ENCODE measurements around the gene WDR27.
"Not testable (repeated sequence)": the region's sequence is repeated elsewhere in the genome, so short reads cannot be mapped to it uniquely, and the experiment has no call there.

The WDR27 gene

GRCh38 chr6:169494038-169494437, 207.8 kb downstream of the WDR27 start:
- DNase-seq (ENCODE audit: extremely low read depth in 1 of 2, low read depth in 1 of 2): no peak

DNA sequence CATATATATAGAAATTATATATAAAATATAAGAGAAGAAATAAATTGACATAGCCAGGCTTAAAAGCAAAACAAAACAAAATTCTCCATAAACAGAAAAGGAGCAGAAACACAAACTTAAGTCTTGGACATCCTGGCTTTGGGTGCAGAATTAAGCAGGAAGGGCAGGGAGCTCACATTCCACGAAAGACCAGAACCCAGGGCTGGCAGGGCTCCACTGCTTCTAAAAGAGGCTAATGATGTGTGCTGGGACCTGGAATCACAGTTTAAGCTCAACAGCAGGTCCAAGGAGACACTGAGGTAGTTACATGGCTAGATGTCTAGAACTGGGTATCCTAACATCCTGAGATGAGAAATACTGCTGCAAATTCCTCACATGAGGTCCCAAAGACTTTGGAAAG, 210.3 kb downstream of the WDR27 start:
- no peak for DNase-seq (ENCODE audit: extremely low read depth in 1 of 2, low read depth in 1 of 2)

- no peak for DNase-seq (ENCODE audit: extremely low read depth in 1 of 2, low read depth in 1 of 2)
These were observed 211.0 kb downstream of the WDR27 start for GRCh38 chr6:169490830-169491229.

DNA sequence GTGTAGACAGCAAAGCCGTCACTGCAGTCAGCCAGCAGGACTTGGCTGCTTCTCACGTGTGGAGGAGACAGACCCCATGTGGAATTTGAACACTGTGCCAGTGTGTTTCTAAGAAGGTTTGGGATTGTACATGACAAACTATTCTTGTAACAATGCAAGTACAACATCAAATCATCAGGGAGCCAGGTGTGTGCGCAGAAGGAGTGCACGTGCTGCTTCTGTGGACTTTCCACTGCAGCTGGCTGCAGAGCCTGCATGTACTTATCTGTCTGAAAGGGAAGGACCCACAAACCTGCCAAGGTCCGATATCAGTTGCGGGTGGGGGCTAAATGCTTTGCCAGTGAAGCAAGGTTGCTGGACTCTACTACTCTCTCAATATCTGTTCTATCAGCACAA, 211.6 kb downstream of the WDR27 start:
- DNase-seq (ENCODE audit: extremely low read depth in 1 of 2, low read depth in 1 of 2): no peak

DNA sequence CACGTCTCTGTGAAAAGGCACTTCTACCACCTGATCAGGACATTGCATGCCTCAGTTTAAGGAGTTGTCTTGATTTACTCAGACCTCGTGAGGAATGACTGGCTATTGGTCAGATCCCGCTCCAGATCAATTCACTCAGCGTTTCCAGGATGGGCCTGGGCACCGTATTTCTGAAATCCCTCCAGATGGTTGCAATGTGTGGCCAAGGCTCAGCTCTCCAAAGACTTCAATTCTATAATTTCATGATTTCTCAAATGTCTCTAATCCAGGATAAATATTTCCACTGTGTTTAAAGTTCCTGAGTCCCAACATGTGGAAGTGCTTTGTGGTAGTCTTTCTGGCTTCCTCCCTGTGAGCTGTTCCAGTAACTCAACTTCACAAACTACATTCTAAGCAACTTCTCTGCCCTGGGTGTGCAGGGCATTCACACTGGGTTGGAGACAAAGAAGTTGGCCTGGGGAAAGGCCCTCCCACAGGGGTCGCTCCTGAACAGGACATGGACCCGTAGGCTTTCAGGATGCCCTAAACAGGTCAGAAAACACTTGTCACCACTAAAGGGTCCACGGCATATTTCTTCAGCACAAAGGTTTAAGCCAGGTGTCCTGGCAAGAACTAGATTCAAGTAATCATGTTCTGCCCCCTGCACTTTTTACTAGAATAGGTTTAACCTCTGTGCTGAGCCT, 212.1 kb downstream of the WDR27 start:
- DNase-seq (ENCODE audit: extremely low read depth in 1 of 2, low read depth in 1 of 2): no peak

DNA sequence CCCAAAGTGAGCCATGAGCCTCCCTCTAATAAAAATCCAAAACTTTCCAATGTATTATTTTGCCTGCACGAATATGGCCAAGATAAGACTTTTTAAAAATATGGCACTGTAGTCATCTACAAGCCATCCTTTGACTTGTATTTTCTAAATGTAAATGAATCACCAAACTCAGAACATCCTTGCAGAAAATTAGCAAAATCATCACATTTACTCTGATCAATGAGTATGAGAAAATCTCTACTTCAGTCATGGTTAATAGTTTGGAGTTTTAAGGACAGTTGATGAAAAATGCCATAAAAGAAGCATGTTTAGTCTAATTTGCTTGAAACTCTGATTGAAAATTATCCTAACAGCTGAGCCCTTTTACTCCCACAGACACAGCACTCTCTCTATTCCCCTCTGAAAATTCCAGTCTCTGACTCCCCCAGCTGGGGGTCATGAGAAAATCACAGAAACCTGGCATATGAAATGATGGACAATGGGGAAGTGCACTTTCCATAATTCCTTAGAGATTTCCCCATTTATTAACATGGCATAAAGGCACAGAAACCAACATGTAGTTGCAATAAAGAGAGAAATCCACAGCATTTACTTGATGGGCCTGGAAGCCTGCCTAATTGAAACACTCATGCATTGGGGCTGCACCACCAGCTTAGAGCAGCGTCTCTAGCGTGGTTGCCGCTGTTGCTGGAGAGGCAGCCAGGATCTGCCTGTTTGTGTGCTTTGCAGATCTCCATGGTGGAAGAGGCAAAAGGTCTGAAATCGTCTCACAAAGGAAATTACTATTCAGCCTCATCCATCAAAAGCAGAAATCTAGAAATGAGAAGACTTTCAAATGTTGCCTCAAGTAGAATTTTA, 214.0 kb downstream of the WDR27 start:
- DNase-seq (ENCODE audit: extremely low read depth in 1 of 2, low read depth in 1 of 2): no peak

- no peak for DNase-seq (ENCODE audit: extremely low read depth in 1 of 2, low read depth in 1 of 2)
These were observed 221.9 kb downstream of the WDR27 start for GRCh38 chr6:169479783-169480495.

DNA sequence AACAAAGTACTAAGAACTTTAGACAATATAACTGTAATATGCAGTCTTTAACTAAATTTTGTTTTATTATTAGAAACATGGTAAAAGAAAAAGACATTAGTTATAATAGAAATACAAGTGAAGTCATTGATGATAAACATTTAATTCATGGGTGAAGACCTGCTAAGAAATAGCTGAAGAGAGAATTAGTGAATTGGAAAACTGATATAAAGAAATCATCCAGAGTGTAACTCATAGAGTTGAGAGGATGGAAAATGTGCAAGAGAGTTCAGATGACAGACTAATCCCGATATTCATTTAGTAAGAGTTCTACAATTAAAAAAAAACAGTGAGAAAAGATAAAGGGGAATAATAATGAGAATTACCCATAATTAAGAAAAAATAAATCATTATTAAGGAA, 227.5 kb downstream of the WDR27 start:
- no peak for DNase-seq (ENCODE audit: extremely low read depth in 1 of 2, low read depth in 1 of 2)

DNA sequence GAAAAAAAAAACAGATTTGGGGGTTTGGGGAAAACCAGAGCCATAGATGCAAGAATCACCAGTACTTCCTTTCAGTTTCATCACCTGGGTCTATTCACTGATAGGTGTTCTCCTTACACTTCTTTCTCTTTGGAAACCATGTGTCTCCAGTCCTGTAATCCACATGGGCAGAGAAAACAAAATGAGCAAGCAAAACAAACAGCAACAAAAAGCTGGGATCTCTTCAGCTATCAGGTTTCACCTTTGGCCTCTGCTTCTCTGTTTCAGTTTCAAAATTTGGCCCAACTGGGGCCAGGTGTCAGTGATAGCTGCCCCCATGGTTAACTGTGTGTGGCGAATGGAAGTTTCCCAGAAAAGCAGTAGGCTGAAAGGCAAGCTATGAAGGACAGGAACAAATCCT, 228.2 kb downstream of the WDR27 start:
- DNase-seq (ENCODE audit: extremely low read depth in 1 of 2, low read depth in 1 of 2): no peak

DNA sequence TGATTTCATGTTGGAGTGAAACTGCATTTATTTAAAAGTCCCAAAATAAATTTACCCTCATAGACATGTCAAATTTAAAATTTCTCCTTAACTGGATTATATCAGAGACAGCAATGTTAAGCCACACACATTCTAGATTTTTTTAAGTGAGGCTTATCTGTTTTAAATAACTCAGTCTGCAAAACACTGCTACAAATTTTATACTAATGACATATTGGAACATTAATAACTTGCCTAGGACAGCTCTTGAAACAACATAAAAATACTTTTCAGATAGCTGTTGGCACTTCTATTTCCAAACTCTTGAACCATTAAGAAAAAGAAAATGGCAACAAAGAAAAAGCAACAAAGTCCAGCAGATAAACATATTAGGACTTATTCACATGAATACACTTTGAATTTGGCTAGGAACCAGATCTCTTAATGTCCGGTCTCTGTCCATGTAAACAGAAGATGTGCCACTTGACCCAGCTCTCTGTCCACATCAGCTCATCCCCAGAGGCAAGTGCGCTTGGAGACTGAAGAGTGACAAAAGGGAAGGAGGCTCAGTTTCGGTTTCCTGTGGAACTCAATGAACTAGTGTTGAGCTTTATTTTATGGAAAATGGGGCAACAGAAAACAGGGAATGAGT, 228.9 kb downstream of the WDR27 start:
- DNase-seq (ENCODE audit: extremely low read depth in 1 of 2, low read depth in 1 of 2): no peak

DNA sequence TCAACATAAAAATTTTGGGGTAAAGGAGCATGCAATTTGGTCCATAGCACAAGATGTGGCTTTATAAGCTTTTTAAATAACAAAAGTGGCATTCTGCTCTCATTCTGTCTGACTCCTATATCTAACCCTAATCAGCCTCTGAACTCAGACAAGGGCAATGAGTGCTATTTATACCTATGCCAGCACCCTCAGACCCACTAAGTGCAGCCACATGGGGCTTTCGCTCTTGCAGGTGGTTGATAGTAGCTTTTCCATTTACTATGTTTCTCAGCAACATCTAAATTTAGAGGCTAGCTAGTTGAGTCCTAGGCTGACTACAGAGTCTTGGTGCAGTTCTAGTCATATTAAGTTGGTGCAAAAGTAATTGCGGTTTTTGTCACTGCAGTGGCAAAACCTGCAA, 231.0 kb downstream of the WDR27 start:
- DNase-seq (ENCODE audit: extremely low read depth in 1 of 2, low read depth in 1 of 2): no peak

DNA sequence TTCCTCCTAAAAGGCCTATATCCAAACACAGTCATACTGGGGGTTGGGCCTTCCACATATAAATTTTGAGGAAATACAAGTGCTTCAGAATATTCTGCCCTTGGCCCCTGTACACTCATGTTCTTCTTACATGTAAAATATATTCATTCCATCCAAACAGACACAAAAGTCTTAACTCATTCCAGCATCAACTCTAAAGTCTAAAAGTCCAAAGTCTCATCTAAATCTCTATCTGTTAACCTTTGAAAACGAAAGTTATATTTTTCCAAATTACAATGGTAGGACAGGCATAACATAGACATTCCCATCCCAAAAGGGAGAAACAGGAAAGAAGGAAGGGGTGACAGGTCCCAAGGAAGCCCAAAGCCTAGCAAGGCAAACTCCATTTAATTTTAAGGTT, 232.8 kb downstream of the WDR27 start:
- DNase-seq (ENCODE audit: extremely low read depth in 1 of 2, low read depth in 1 of 2): no peak

DNA sequence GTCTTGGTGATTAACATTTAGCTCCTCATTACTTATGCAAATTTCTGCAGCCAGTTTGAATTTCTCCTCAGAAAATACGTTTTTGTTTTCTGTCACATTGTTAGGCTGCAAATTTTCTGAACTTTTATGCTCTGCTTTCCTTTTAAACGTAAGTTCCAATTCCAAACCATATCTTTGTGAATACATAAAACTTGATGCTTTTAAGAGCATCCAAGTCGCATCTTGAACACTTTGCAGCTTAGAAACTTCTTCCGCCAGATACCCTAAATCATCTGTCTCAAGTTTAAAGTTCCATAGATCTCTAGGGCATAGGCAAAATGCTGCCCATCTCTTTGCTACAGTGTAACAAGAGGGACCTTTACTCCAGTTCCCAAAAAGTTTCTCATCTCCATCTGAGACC, 234.1 kb downstream of the WDR27 start:
- DNase-seq (ENCODE audit: extremely low read depth in 1 of 2, low read depth in 1 of 2): not testable (repeated sequence)

GRCh38 chr6:169466256-169466655, 235.6 kb downstream of the WDR27 start:
- not testable (repeated sequence) for DNase-seq (ENCODE audit: extremely low read depth in 1 of 2, low read depth in 1 of 2)

DNA sequence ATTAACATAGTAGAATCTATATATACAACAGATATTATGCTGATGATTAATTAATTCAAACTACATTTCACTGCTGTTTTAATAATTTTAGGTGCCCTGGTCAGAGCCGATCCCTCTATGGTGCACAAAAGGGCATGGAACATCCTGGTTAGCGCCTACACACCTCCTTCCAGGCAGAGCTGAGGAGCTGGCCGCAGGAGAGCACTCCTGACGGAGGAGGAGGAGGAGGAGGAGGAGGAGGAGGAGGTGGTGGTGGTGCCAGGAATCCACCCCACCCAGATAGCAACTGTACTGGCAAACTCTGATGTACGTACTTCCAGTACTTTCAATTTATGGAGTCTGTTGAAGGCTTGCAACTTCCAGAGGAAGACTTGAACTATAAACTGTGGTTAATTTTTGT, 244.1 kb downstream of the WDR27 start:
- DNase-seq (ENCODE audit: extremely low read depth in 1 of 2, low read depth in 1 of 2): no peak

GRCh38 chr6:169456840-169457239, 245.0 kb downstream of the WDR27 start:
- DNase-seq (ENCODE audit: extremely low read depth in 1 of 2, low read depth in 1 of 2): no peak

DNA sequence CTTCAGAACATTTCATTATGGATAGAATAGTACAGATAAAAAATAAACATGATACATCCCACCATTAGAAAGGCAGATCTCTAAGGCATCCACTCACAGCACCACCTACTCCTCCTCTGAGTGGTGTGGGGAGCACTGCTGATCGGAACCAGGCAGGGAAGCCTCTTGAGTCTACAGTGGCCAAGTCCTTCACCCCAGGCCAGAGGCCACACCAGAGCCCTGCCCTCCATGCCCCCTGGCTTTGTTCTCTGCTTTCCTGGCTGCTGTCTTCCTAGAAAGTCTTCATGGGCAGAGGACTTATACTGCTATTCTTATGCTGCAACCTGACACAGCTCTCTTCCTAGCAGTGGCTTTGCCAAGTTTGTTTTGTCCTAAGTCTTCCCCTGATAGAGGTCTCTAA, 246.4 kb downstream of the WDR27 start:
- DNase-seq (ENCODE audit: extremely low read depth in 1 of 2, low read depth in 1 of 2): no peak

DNA sequence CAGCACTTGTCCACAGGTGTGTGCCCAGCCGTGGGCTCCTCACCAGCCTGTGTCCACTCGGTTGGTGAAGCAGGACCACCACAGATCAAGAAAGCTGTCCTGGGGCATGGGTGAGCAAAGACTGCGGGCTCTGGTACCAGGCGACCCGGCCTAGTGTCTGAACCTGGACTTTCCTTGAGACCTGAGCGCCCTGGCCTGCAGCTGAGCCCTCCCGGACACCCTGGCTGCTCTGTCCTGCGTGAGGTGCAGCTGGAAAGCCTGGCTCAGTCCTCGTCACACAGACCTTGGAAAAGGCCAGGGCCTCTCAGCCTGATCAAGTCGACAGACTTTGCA, 247.0 kb downstream of the WDR27 start:
- no peak for DNase-seq (ENCODE audit: extremely low read depth in 1 of 2, low read depth in 1 of 2)

DNA sequence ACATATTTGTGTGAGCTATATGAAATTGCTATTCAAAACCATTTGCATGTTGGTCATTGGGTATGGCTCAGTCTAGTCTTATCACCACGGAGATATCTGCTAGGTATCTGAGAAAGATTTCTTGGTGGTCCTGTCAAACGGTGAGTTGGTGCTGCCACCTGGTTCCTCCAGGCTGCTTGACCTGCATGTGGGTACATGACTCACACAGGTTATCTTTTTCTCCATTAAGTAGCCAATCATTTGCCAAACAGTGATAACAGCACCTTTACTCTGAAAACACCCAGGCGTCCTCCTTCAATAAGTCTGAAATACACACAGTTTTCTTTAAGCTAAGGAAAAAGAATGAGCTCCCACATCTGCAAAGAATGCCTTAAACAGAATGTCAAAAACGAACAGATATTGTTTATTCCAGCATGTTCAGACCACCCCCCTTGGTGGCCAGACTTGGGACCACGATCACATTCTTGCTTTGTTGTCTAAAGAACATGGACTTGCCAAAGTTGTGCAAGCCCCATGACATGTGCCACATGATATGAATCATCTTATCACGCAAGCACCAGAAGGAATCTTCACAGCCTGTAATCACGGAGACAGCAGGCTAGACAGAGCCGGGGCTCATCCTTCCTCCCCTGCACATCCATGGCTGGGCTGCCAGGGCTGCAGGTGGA, 247.5 kb downstream of the WDR27 start:
- DNase-seq (ENCODE audit: extremely low read depth in 1 of 2, low read depth in 1 of 2): no peak

DNA sequence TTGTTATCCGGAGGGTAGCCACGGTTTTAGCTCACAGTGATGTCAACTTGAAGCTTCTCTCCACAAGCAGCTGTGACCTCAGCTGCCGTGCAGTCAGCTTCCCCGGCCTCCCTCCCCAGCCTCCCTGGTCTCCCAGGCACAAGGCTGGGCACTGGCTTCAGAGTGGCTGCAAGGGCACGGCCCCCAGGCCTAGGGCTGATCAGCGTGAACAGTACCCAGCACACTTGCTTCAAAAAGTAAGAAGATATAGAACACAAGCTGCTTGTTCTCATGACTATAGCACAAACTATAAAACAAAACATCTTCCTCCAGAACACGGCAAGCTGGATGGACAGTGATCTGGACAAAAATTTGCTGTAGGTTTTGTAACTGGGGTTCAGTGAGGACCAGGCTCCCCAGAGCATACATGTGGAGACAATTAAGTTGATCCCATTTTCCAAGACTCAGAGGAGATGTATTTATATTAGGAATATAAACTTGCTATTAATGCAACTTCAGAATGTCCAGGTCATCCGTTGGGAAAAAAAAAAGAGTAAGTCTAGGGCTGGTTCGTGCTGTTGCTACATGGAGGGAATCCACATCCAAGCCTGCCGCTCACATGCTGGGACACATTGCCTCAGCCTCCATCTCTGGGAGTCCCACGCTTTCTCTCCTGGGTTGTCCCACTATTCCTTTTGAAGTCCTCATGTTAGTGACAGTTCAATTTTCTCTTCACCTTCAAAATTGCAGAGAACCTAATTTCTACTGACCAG, 248.8 kb downstream of the WDR27 start:
- DNase-seq (ENCODE audit: extremely low read depth in 1 of 2, low read depth in 1 of 2): no peak

Measured in stimulated activated CD8-positive, alpha-beta memory T cell treated with anti-CD3 and anti-CD28 coated beads, Interleukin-7, amount 100 ng/mL, for 48 hours (primary cell).